ENCODE results near the gene ACBD6.
"Not testable (repeated sequence)": the region's sequence is repeated elsewhere in the genome, so short reads cannot be mapped to it uniquely, and the experiment has no call there.

Gene ACBD6

GRCh38 chr1:180502361-180503279, at the start of gene ACBD6:
ACBD6 (minus strand) TSS chr1:180502577; CDS start chr1:180502266, 311 bp downstream.
- peak; percentile 50 for DNase-seq (ENCODE audit: low read depth)

- no peak for DNase-seq (ENCODE audit: low read depth)
Measured at GRCh38 chr1:180551997-180552396, 49.6 kb upstream of the ACBD6 start.

- no peak for DNase-seq (ENCODE audit: low read depth)
Measured at GRCh38 chr1:180550241-180550640, 47.9 kb upstream of the ACBD6 start.

- DNase-seq (ENCODE audit: low read depth), result not testable (repeated sequence)
Measured at GRCh38 chr1:180549770-180550169, 47.4 kb upstream of the ACBD6 start.

GRCh38 chr1:180548686-180549317, 46.4 kb upstream of the ACBD6 start:
- no peak for DNase-seq (ENCODE audit: low read depth)

GRCh38 chr1:180545991-180546390, 43.6 kb upstream of the ACBD6 start:
- DNase-seq (ENCODE audit: low read depth), result no peak

- DNase-seq (ENCODE audit: low read depth), result no peak
Measured at GRCh38 chr1:180544050-180544449, 41.7 kb upstream of the ACBD6 start.

- DNase-seq (ENCODE audit: low read depth), result no peak
Measured at GRCh38 chr1:180542838-180543145, 40.4 kb upstream of the ACBD6 start.

GRCh38 chr1:180542113-180542837, 39.9 kb upstream of the ACBD6 start:
- DNase-seq (ENCODE audit: low read depth), result no peak

GRCh38 chr1:180540697-180541594, 38.6 kb upstream of the ACBD6 start:
- no peak for DNase-seq (ENCODE audit: low read depth)

GRCh38 chr1:180539136-180539535, 36.8 kb upstream of the ACBD6 start:
- no peak for DNase-seq (ENCODE audit: low read depth)

- DNase-seq (ENCODE audit: low read depth), result no peak
Measured at GRCh38 chr1:180536821-180537372, 34.5 kb upstream of the ACBD6 start.

- no peak for DNase-seq (ENCODE audit: low read depth)
Measured at GRCh38 chr1:180535418-180535999, 33.1 kb upstream of the ACBD6 start.

- DNase-seq (ENCODE audit: low read depth), result no peak
Measured at GRCh38 chr1:180534214-180534613, 31.8 kb upstream of the ACBD6 start.

- no peak for DNase-seq (ENCODE audit: low read depth)
Measured at GRCh38 chr1:180533266-180533987, 31.1 kb upstream of the ACBD6 start.

GRCh38 chr1:180532854-180533253, 30.5 kb upstream of the ACBD6 start:
- no peak for DNase-seq (ENCODE audit: low read depth)

GRCh38 chr1:180530501-180530900, 28.1 kb upstream of the ACBD6 start:
- peak; percentile 56 for DNase-seq (ENCODE audit: low read depth)

- no peak for DNase-seq (ENCODE audit: low read depth)
Measured at GRCh38 chr1:180528868-180529470, 26.6 kb upstream of the ACBD6 start.

GRCh38 chr1:180527101-180527669, 24.8 kb upstream of the ACBD6 start:
- no peak for DNase-seq (ENCODE audit: low read depth)

- no peak for DNase-seq (ENCODE audit: low read depth)
Measured at GRCh38 chr1:180525715-180526039, 23.3 kb upstream of the ACBD6 start.

All from GM04503 (cell line).